ENCODE results near the gene OR1F1.
A peak's percentile ranks its signal among the peaks of the same experiment; 100 is the strongest.
"Not testable (repeated sequence)": the region's sequence is repeated elsewhere in the genome, so short reads cannot be mapped to it uniquely, and the experiment has no call there.

Gene OR1F1

GRCh38 chr16:3187798-3188674 lies at the start of gene OR1F1:
TSS of gene OR1F1 (plus strand) at chr16:3188204.
- peak; percentile 69 to 86 for DNase-seq

GRCh38 chr16:3138342-3138741 lies 49.7 kb upstream of the OR1F1 start:
- DNase-seq: no peak

GRCh38 chr16:3138823-3139426 lies 49.1 kb upstream of the OR1F1 start:
- DNase-seq: no peak

- not testable (repeated sequence) for DNase-seq
Observed at GRCh38 chr16:3139561-3139960, 48.4 kb upstream of the OR1F1 start.

- no peak for DNase-seq
Observed at GRCh38 chr16:3140603-3141427, 47.2 kb upstream of the OR1F1 start.

GRCh38 chr16:3141781-3142311 lies 46.2 kb upstream of the OR1F1 start:
- no peak for DNase-seq

GRCh38 chr16:3142327-3142726 lies 45.7 kb upstream of the OR1F1 start:
- no peak for DNase-seq

- no peak for DNase-seq
Observed at GRCh38 chr16:3142770-3143169, 45.2 kb upstream of the OR1F1 start.

GRCh38 chr16:3143189-3143588 lies 44.8 kb upstream of the OR1F1 start:
- no peak for DNase-seq

GRCh38 chr16:3143598-3144320 lies 44.2 kb upstream of the OR1F1 start:
- DNase-seq: no peak

GRCh38 chr16:3144321-3144983 lies 43.6 kb upstream of the OR1F1 start:
- no peak for DNase-seq

GRCh38 chr16:3145151-3145550 lies 42.9 kb upstream of the OR1F1 start:
- no peak for DNase-seq

- no peak for DNase-seq
Observed at GRCh38 chr16:3145660-3146059, 42.3 kb upstream of the OR1F1 start.

GRCh38 chr16:3147046-3147756 lies 40.8 kb upstream of the OR1F1 start:
- DNase-seq: no peak

GRCh38 chr16:3147757-3148104 lies 40.3 kb upstream of the OR1F1 start:
- no peak for DNase-seq

GRCh38 chr16:3148256-3149192 lies 39.5 kb upstream of the OR1F1 start:
- DNase-seq: no peak

- DNase-seq: no peak
Observed at GRCh38 chr16:3149193-3149530, 38.8 kb upstream of the OR1F1 start.

- peak; percentile 59 to 72 for DNase-seq
Observed at GRCh38 chr16:3149630-3150345, 38.2 kb upstream of the OR1F1 start.

- peak; percentile 99 for DNase-seq
Observed at GRCh38 chr16:3150346-3151218, 37.4 kb upstream of the OR1F1 start.
